Type B pancreatic cell (in vitro differentiated cells): ENCODE data around the gene TRIM5. TPM values are rescaled to one million over a fixed set of nuclear protein-coding genes. Genes with fewer than 3 reads are reported as not detected.

Experiments
- DNase-seq: peaks from one replicate; pipeline ENCODE4 v3.0.0; 2021; ENCODE audit warnings: mixed read lengths; ENCODE audit not compliant: unreplicated experiment; ENCODE audit errors: extremely low spot score
- H3K27ac Mint-ChIP-seq: 2 replicates; pipeline ENCODE4 v1.8.0; 2021; ENCODE audit warnings: mild to moderate bottlenecking, mixed read lengths
- H3K27me3 Mint-ChIP-seq: 2 replicates; pipeline ENCODE4 v1.8.0; 2021; ENCODE audit warnings: mixed read lengths
- H3K36me3 Mint-ChIP-seq: 2 replicates; pipeline ENCODE4 v1.8.0; 2021; ENCODE audit warnings: mixed read lengths
- H3K4me1 Mint-ChIP-seq: one replicate; pipeline ENCODE4 v1.8.0; 2021; ENCODE audit warnings: mixed read lengths; ENCODE audit not compliant: unreplicated experiment
- H3K4me3 Mint-ChIP-seq: 2 replicates; pipeline ENCODE4 v1.8.0; 2021; ENCODE audit warnings: mild to moderate bottlenecking, mixed read lengths
- H3K9me3 Mint-ChIP-seq: 2 replicates; pipeline ENCODE4 v1.8.0; 2021; ENCODE audit warnings: mixed read lengths
- CTCF ChIP-seq: fragments of 200-600 bp; sonication (generic); conservative IDR thresholded peaks from 2 replicates; pipeline ENCODE4 v1.5.0; 2021; ENCODE audit warnings: antibody characterized with exemption, mild to moderate bottlenecking
- total RNA-seq: library from RNA; stranded (reverse); gene quantifications from 2 replicates; pipeline ENCODE4 v1.2.1, GENCODE V29; 2021; ENCODE audit warnings: low replicate concordance

TRIM5 gene
- total RNA-seq, 1 donor from 2014 or later = 32.3 TPM

GRCh38 chr11:5631969-5632635 lies 52.8 kb downstream of the TRIM5 start:
- no peak for DNase-seq
- Mint-ChIP-seq H3K27me3 (no peaks in the 10 kb centered on the region), H3K4me1 (no peaks in the 10 kb centered on the region), H3K27ac (no peak overlapping the region), H3K36me3 (peaks cover 10% of the 10 kb centered on the region), H3K4me3 (no peak overlapping the region), H3K9me3 (no peaks in the 10 kb centered on the region)
- no peak for TF ChIP-seq CTCF

DNA sequence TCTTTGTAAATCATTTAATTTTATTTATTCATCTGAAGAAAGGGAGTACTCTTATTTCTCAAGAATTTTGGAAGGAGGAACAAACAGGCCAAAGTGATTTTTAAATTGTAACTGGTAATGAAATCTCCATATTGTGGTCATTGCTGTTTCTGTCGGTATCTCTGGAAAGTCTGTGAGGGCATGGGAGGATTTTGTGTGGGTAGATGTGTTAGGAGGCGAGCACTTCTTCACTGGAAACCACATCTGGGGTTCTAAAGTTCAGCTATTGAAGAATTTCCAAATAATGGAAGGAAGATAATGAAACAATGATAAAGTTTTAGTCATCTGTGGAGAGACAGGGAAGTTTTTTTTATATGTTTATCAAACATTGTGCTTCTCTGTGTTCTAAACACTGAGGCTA lies 53.5 kb downstream of the TRIM5 start:
- TF ChIP-seq CTCF = no peak
- Mint-ChIP-seq H3K27me3 (no peaks in the 10 kb centered on the region), H3K27ac (no peak overlapping the region), H3K36me3 (peaks cover 10% of the 10 kb centered on the region), H3K4me3 (no peak overlapping the region), H3K9me3 (no peaks in the 10 kb centered on the region), H3K4me1 (no peaks in the 10 kb centered on the region)
- DNase-seq = no peak

DNA sequence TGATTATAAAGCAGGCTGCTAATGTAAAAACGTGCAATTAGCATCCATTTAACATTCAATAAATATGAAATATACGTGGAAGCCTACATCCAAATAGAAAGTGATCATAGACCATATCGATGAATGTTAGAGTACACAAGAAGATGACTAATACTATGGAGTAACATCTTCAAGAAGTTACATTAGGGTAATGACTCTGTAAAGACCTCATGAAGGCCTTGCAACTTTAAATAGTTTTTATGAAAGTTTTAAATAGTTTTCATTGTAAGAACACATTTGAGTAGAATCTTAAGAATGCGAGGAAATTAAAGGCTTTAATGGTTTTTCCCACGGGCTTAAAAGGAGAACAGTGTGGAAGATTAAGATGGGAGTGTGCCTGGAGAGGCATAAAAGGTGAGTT lies 58.7 kb downstream of the TRIM5 start:
- Mint-ChIP-seq H3K27ac (peak overlapping the region; percentile 15), H3K4me3 (peak overlapping the region; percentile 23), H3K27me3 (no peaks in the 10 kb centered on the region), H3K36me3 (peaks cover 4% of the 10 kb centered on the region), H3K4me1 (peaks cover 16% of the 10 kb centered on the region), H3K9me3 (no peaks in the 10 kb centered on the region)
- DNase-seq = no peak
- no peak for TF ChIP-seq CTCF

GRCh38 chr11:5625281-5625680 lies 59.6 kb downstream of the TRIM5 start:
- H3K4me3 Mint-ChIP-seq = peak overlapping the region; percentile 75
- peaks cover 24% of the 10 kb centered on the region for H3K4me1 Mint-ChIP-seq
- H3K27ac Mint-ChIP-seq = peak overlapping the region; percentile 37
- peaks cover 2% of the 10 kb centered on the region for H3K36me3 Mint-ChIP-seq
- H3K27me3 Mint-ChIP-seq = no peaks in the 10 kb centered on the region
- no peak for DNase-seq
- peaks cover 5% of the 10 kb centered on the region for H3K9me3 Mint-ChIP-seq
- no peak for TF ChIP-seq CTCF

DNA sequence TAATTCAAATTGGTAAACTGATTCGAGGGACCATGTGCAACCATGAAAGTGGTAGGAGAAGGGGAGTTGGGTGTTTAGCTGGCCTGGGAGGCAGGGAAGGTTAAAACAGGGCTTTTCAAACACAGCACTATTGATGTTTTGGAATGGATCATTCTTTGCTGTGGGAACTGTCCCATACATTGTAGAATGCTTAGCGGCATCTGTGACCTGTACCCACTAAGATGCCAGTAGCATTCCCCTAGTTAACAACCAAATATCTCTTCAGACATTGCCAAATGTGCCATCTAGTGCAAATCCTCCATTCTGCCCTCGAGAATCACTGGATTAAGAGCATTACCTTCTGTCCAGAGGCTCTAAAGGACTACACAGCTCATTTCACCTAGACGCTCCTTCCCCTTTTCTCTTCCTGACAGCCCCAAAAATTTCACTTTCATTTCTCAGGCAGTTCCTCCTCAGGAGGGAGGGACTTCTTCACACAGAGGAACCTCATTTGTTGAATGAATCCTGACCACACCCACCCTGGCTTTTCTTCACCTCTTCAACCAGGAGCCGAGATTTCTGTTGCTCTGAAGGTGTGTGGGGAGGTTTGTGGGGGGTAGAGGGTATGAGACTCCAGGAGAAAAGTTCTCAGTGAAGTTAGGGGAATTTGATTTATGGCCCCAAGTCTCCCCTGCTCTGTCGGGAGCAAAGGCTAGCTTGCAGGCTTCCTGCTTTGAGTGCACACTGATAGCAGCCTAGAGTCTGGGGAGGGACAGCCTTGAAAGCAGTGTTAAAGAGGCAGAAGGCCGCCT lies 60.2 kb downstream of the TRIM5 start, which contains the start of gene TRIM34:
Gene TRIM34 (plus strand): TSS at position 513 of the 791 bp plus-strand sequence. CDS start 7,331 bp downstream, outside the sequence.
- peaks cover 5% of the 10 kb centered on the region for H3K9me3 Mint-ChIP-seq
- no peaks in the 10 kb centered on the region for H3K36me3 Mint-ChIP-seq
- no peak for TF ChIP-seq CTCF
- peaks cover 24% of the 10 kb centered on the region for H3K4me1 Mint-ChIP-seq
- DNase-seq = no peak
- H3K4me3 Mint-ChIP-seq = peak within 1 kb of the TSS; percentile 75
- no peaks in the 10 kb centered on the region for H3K27me3 Mint-ChIP-seq
- H3K27ac Mint-ChIP-seq = peak within 1 kb of the TSS; percentile 42
